Stimulated activated CD4-positive, alpha-beta T cell treated with anti-CD3 and anti-CD28 coated beads, Interleukin-4, amount 100 ng/mL, for 48 hours (primary cell): ENCODE data around the gene CST8.

Source experiments
- DNase-seq, 2 donors: peaks; one replicate each; pipeline ENCODE4 v3.0.0-alpha.2; 2020; ENCODE audit warnings: low read depth in 2 of 2

Gene CST8

GRCh38 chr20:23476015-23476754 lies 14.7 kb upstream of the CST8 start:
- no peak for DNase-seq

GRCh38 chr20:23477223-23477622 lies 13.7 kb upstream of the CST8 start:
- DNase-seq = no peak

- no peak for DNase-seq
Observed at GRCh38 chr20:23479043-23479442, 11.9 kb upstream of the CST8 start.

- DNase-seq = no peak
Observed at GRCh38 chr20:23482138-23482537, 8.8 kb upstream of the CST8 start.

- no peak for DNase-seq
Observed at GRCh38 chr20:23484081-23484480, 6.8 kb upstream of the CST8 start.

- no peak for DNase-seq
Observed at GRCh38 chr20:23488470-23488869, 2.4 kb upstream of the CST8 start.

- DNase-seq = no peak
Observed at GRCh38 chr20:23488996-23489395, 1.9 kb upstream of the CST8 start.

- DNase-seq = no peak
Observed at GRCh38 chr20:23492292-23492691, 1.4 kb downstream of the CST8 start.

- DNase-seq = no peak
Observed at GRCh38 chr20:23493172-23493772, 2.4 kb downstream of the CST8 start.

- peak in 1 of 2 donors; percentile 16 for DNase-seq
Observed at GRCh38 chr20:23497536-23497935, 6.6 kb downstream of the CST8 start.

GRCh38 chr20:23501926-23502325 lies 11.0 kb downstream of the CST8 start:
- no peak for DNase-seq

- DNase-seq = no peak
Observed at GRCh38 chr20:23503649-23504048, 12.7 kb downstream of the CST8 start.

GRCh38 chr20:23507346-23507745 lies 16.4 kb downstream of the CST8 start:
- DNase-seq = no peak

- no peak for DNase-seq
Observed at GRCh38 chr20:23508449-23509229, 17.7 kb downstream of the CST8 start.

GRCh38 chr20:23509247-23509913 lies 18.5 kb downstream of the CST8 start:
- DNase-seq = no peak

- no peak for DNase-seq
Observed at GRCh38 chr20:23510000-23510590, 19.2 kb downstream of the CST8 start.

- DNase-seq = no peak
Observed at GRCh38 chr20:23513164-23513563, 22.2 kb downstream of the CST8 start.

GRCh38 chr20:23514848-23515247 lies 23.9 kb downstream of the CST8 start:
- DNase-seq = no peak

- no peak for DNase-seq
Observed at GRCh38 chr20:23515250-23515939, 24.5 kb downstream of the CST8 start.

GRCh38 chr20:23517719-23518118 lies 26.8 kb downstream of the CST8 start:
- no peak for DNase-seq

- no peak for DNase-seq
Observed at GRCh38 chr20:23519556-23519955, 28.6 kb downstream of the CST8 start.
